ENCODE data around the gene SLC35D1.

SLC35D1 gene

GRCh38 chr1:66954208-66954607, 99.7 kb downstream of the SLC35D1 start:
- Histone ChIP-seq H3K9me3 (ENCODE audit: insufficient read depth, low read length) (no peaks in the 10 kb centered on the region), H4K20me1 (ENCODE audit: insufficient read depth, low read length) (0 out of 2 replicates have a peak, but pooled peaks cover 3% of the 10 kb centered on the region), H3K9ac (ENCODE audit: low read length) (no peak overlapping the region), H3K36me3 (replicated peaks; ENCODE audit: low read depth, low read length) (peaks cover 23% of the 10 kb centered on the region), H2AFZ (ENCODE audit: low read depth, low read length) (no peak overlapping the region), H3K4me1 (ENCODE audit: low read length) (peaks cover 3% of the 10 kb centered on the region; the same call in 1 of the 2 replicates), H3K4me2 (ENCODE audit: low read length) (peak overlapping the region; percentile 14; the same call in 1 of the 2 replicates), H3K4me3 (ENCODE audit: low read length) (no peak overlapping the region), H3K27me3 (ENCODE audit: low read depth, low read length) (no peaks in the 10 kb centered on the region), H3K27ac (ENCODE audit: low read length) (peak overlapping the region; percentile 40; the same call in 1 of the 2 replicates), H3K79me2 (ENCODE audit: low read length) (no peaks in the 10 kb centered on the region)
- TF ChIP-seq EZH2phosphoT487 (IDR thresholded peaks at IDR 0.05; ENCODE audit: low read depth), result no peak
- no peak for TF ChIP-seq CTCF (IDR thresholded peaks at IDR 0.05; ENCODE audit: low read depth, low read length)

GRCh38 chr1:66951513-66951912, 102.4 kb downstream of the SLC35D1 start:
- Histone ChIP-seq H3K4me1 (ENCODE audit: low read length) (peaks cover 3% of the 10 kb centered on the region; the same call in 1 of the 2 replicates), H3K9ac (ENCODE audit: low read length) (no peak overlapping the region), H4K20me1 (ENCODE audit: insufficient read depth, low read length) (0 out of 2 replicates have a peak, but pooled peaks cover 3% of the 10 kb centered on the region), H3K79me2 (ENCODE audit: low read length) (no peaks in the 10 kb centered on the region), H3K9me3 (ENCODE audit: insufficient read depth, low read length) (no peaks in the 10 kb centered on the region), H3K4me2 (ENCODE audit: low read length) (no peak overlapping the region), H2AFZ (ENCODE audit: low read depth, low read length) (no peak overlapping the region), H3K36me3 (replicated peaks; ENCODE audit: low read depth, low read length) (peaks cover 19% of the 10 kb centered on the region), H3K27me3 (ENCODE audit: low read depth, low read length) (no peaks in the 10 kb centered on the region), H3K27ac (ENCODE audit: low read length) (no peak overlapping the region), H3K4me3 (ENCODE audit: low read length) (no peak overlapping the region)
- TF ChIP-seq EZH2phosphoT487 (IDR thresholded peaks at IDR 0.05; ENCODE audit: low read depth) (no peak), CTCF (IDR thresholded peaks at IDR 0.05; ENCODE audit: low read depth, low read length) (no peak)

Data from OCI-LY3 (cell line).